Measurements from ENCODE around the gene AGMO. TPM values are rescaled to one million over a fixed set of nuclear protein-coding genes. Genes with fewer than 3 reads are reported as not detected.

The AGMO gene
- total and polyA plus RNA-seq, 10 of the 15 experiments (the other 5 are each of a cell fraction or from before 2014, with no cell fraction given), result 0.11 to 0.29 TPM; not detected in 8

- Histone ChIP-seq H3K4me3 (no peak overlapping the region), H3K27ac (ENCODE audit: control insufficient read depth, insufficient read depth) (no peak overlapping the region), H2AFZ (ENCODE audit: control insufficient read depth, low read depth, low read length) (no peak overlapping the region), H3K9me3 (replicated peaks; ENCODE audit: control insufficient read depth, insufficient read depth, low read length) (no peaks in the 10 kb centered on the region), H3K4me1 (ENCODE audit: control insufficient read depth, insufficient read depth, low read length) (no peaks in the 10 kb centered on the region), H3K27me3 (replicated peaks in 1 of 2; ENCODE audit: control insufficient read depth in 2 of 2, insufficient read depth in 2 of 2, low read length in 1 of 2) (no peaks in the 10 kb centered on the region), H3K36me3 (ENCODE audit: control insufficient read depth in 2 of 2, insufficient read depth in 2 of 2, low read length in 1 of 2) (no peaks in the 10 kb centered on the region), H3K9ac (ENCODE audit: control insufficient read depth, insufficient read depth, low read length) (no peak overlapping the region), H3K4me2 (ENCODE audit: control insufficient read depth, insufficient read depth) (no peak overlapping the region), H4K20me1 (ENCODE audit: control insufficient read depth, insufficient read depth) (no peaks in the 10 kb centered on the region), H3K79me2 (ENCODE audit: control insufficient read depth, insufficient read depth, low read length) (no peaks in the 10 kb centered on the region)
- RAD21 ChIA-PET (ENCODE audit: unreplicated experiment), result no interaction called here
- CTCF ChIA-PET, result no interaction called here
- POLR2A ChIA-PET, result no interaction called here
- TF ChIP-seq SREBF2 (IDR thresholded peaks at IDR 0.05; ENCODE audit: low read length) (no peak), HDGF (IDR thresholded peaks at IDR 0.05) (no peak), RELB (IDR thresholded peaks at IDR 0.05; ENCODE audit: low read depth) (no peak), ATF3 (IDR thresholded peaks at IDR 0.05; ENCODE audit: borderline replicate concordance, extremely low read depth, low read depth, low read length) (no peak), DPF2 (IDR thresholded peaks at IDR 0.05) (no peak), SMAD5 (IDR thresholded peaks at IDR 0.05; ENCODE audit: low read depth) (no peak), NR2C1 (IDR thresholded peaks at IDR 0.05) (no peak), JUNB (IDR thresholded peaks at IDR 0.05) (no peak), MLLT1 (IDR thresholded peaks at IDR 0.05) (no peak), RBBP5 (conservative IDR thresholded peaks at IDR 0.05) (no peak), SREBF1 (IDR thresholded peaks at IDR 0.05; ENCODE audit: low read length) (no peak), POLR2AphosphoS5 (IDR thresholded peaks at IDR 0.05; ENCODE audit: low read length) (no peak), CREB1 (IDR thresholded peaks at IDR 0.05; ENCODE audit: low read depth) (no peak)
- ATAC-seq (no peak), FAIRE-seq (no peak), DNase-seq (ENCODE audit: low read depth, low spot score) (no peak)
- in situ Hi-C loops (cut with MboI) (no loop called here), intact Hi-C loops (cut with micrococcal nuclease; ENCODE audit: unreplicated experiment) (no loop called here)
- BruUV-seq (replicated peaks), result no TSS peak
- SMC1A ChIA-PET (ENCODE audit: uncharacterized antibody, unreplicated experiment), result interaction anchor here (1.2 kb wide), 1 partner anchor 10 kb away, joined by 3 read pairs; no protein-coding TSS in a partner anchor
- under 1% methylated on average over 3 of the region's 3 CpGs for WGBS (ENCODE audit: insufficient coverage, insufficient replicate concordance, low lambda C conversion rate, missing lambda C conversion rate)
Measured at GRCh38 chr7:15489861-15490260, 72.0 kb downstream of the AGMO start.

Data from GM12878 (cell line).